ENCODE results near the gene CNTRL.
A peak's percentile ranks its signal among the peaks of the same experiment; 100 is the strongest.
"Not testable (repeated sequence)": the region's sequence is repeated elsewhere in the genome, so short reads cannot be mapped to it uniquely, and the experiment has no call there.

CNTRL gene

DNA sequence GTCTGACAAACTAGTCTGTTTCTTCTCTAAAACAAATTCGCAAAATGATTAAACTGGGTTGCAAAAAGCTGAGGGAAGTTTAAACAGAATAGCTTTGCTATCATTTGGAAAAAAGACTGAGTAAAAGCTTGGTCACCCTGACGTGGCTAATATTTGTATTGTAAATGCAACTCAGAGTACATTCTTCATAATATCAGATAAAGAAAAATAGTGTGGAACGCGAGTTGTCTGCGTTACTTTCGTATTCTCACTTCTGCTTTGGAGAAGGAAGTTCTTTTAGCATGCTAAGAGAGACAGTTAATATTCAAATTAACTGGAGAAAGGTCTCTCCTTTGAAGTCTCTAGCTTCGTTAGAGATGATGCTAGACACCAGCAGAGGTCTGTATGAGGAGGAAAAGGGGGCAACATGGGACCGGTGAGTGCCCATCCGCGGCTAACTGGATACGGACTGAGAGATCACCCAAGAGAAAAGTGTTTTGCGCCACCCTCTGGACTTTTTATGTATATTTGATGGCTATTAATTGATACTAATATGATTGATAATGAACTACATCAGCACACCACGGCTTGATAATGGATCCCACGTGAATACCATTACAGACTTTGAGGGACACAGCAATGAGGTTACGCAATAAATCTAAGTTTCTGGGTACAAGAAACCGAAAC is 2.9 kb upstream of the CNTRL start:
- DNase-seq (ENCODE audit: low read depth in 2 of 2, low spot score in 1 of 2): no peak

DNA sequence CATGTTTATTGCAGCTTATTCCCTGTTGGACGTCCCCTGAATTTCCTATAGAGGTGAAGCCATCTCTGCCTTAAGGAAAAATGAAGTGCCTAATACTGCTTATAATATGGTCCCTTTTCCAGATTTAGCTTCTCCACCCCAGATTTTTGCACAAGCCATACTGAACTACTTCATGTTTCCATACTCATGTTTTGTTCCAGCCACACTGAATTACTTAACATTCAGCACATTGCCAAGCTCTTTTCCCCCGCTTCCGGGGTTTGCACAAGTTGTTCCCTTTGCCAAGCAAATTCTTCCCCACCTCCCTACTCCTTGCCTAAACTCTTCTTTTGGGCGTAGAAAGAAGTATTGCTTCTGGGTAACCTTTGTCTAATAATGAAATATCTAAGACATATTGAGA is 1.7 kb upstream of the CNTRL start:
- DNase-seq (ENCODE audit: low read depth in 2 of 2, low spot score in 1 of 2): no peak

DNA sequence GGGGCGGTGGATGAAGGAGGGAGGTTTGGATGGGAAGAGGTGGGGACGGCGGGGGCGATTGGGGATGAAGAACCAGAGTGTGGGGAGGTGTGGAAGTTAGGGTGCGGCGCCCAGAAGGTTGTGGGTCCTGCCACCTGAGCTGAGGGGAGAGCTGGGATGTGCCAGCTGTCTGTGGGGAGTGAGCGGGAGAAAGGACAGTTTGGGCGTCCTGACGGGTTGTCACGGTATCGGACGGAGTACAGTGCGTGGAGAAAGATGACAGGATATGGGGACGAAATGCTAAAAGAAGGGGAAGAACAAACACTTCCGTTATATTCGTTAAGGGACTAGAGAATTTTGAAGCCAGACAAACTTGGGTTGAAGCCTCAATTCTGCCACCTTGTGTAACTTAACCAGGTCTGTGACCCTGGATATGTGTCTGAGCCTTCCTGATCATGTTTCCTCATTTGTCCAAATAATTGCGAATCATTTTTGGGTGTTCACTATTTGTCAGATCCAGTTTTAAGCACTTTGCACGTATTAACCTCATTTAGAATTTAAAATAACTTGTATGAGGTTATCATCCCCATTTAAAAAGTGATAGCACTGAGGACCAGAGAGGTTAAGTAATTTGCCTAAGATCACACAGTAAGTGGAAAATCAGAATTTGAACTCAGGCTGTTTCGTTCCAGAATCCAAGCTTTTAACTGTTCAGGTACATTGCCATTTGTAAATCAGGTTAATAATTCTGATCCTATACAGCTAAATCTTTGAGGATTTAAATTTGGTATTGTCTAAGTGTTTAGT is 689 bp downstream of the CNTRL start:
- peak in 1 of 2 donors; percentile 2 for DNase-seq (ENCODE audit: low read depth in 2 of 2, low spot score in 1 of 2)

DNA sequence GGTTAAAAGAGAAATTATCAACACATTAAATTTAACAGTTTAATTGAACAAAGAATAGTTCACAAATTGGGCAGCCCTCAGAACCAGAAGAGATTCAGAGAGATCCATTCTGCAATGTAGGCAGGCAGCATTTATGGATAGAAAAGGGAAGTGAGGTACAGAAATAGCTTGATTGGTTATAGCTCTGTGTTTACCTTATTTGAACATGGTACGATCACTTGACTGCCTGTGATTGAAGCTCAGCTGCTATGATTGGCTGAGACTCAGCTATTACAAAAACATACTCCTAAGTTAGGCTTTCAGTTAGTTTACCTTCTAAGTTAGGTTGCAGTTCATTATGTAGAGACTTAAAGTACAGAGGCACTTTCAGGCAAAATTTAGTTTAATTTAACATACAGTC is 7.3 kb downstream of the CNTRL start:
- no peak for DNase-seq (ENCODE audit: low read depth in 2 of 2, low spot score in 1 of 2)

DNA sequence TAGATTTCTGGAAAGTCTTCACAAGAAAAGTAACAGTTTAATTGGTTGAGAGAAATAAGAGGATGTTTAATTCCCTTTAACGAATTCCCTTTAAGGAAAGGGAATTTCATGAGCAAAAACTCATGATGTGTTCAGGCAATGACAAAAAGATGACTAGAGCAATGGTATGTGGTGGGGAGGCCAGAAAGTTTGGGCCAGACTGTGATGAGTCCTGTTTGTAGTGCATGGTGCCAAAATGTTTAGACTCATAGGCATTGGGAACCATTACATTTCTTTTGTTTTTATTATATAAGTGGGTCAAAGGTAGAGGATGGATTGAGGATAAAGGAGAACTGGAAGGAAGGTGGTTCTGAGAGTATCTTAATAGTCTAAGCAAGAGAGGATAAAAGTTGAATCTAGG is 10.9 kb downstream of the CNTRL start:
- no peak for DNase-seq (ENCODE audit: low read depth in 2 of 2, low spot score in 1 of 2)

DNA sequence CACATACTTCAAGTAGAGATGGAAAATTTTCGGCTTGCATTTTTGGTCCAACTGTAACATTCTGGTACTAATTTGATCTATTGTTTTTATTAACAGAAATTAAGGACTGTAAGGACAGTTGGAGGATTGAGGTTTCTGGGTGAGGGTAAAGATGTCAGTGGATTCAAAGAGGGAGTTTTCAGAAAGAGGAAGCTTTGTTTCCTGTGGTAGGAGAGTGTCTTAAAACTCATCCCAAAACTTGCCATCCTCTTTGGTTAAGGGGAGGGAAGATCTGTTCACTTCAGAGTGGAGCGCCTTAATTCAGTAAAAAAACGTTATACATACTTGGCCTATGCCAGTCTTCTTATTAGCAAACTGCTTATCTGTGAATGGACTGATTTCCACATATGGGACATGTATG is 13.8 kb downstream of the CNTRL start:
- DNase-seq (ENCODE audit: low read depth in 2 of 2, low spot score in 1 of 2): no peak

DNA sequence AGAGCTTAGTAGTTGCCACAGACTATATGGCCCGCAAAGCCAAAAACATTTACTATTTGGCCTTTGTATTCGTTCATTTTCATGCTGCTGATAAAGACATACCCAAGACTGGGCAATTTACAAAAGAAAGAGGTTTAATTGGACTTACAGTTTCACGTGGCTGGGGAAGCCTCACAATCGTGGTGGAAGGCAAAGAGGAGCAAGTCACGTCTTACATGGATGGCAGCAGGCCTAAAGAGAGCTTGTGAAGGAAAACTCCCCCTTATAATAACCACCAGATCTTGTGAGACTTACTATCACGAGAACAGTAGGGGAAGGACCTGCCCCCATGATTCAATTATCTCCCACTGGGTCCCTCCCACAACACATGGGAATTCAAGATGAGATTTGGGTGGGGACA is 16.0 kb downstream of the CNTRL start:
- DNase-seq (ENCODE audit: low read depth in 2 of 2, low spot score in 1 of 2): not testable (repeated sequence)

DNA sequence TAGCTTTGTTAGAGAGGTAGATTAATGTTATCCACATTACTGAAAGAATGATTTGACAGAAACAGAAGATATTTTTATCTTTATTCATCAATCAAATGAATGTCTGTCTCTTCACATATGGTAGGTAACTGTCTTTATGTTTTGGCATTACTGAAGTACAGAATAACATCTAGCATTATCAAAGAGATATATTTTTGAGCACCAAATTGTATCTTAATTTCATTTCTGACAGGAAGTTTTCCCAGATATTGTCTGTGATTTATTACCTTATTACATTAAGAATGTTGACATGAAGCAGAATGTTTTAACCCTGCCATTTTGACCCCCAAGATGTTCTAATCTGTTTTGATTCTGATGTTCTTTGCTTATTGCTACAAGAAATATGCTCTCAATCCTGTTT is 20.3 kb downstream of the CNTRL start:
- DNase-seq (ENCODE audit: low read depth in 2 of 2, low spot score in 1 of 2): no peak

DNA sequence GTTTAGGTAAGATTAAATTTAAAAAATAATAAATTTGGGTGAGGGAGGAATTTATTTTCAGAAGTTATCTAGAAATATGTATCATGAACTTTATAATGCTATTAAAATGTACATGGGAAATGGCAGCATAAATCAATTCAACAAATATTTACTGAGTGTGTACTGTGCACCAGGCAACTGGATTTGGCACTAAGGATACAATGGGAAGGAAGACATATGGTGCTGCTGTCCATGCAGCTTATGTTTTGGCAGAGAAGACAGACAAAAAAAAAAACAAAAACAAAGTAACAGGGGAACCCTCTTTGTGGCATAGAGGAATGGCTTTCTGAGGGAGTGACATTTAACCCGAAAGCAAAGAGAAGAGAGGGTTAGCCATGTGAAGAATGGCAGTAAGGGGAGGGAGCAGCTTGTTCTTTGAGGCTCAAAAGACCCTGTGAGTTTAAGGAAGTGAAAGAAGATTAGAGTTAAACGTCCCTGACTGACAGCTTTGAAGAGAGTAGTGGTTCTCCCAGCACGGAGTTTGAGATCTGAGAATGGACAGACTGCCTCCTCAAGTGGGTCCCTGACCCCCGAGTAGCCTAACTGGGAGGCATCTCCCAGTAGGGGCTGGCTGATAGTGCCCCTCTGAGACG is 23.9 kb downstream of the CNTRL start:
- DNase-seq (ENCODE audit: low read depth in 2 of 2, low spot score in 1 of 2): no peak

DNA sequence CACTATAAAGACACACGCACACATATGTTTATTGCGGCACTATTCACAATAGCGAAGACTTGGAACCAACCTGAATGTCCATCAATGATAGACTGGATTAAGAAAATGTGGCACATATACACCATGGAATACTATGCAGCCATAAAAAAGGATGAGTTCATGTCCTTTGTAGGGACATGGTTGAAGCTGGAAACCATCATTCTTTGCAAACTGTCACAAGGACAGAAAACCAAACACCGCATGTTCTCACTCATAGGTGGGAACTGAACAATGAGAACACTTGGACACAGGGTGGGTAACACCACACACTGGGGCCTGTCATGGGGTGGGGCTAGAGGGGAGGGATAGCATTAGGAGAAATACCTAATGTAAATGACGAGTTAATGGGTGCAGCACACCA is 29.3 kb downstream of the CNTRL start:
- not testable (repeated sequence) for DNase-seq (ENCODE audit: low read depth in 2 of 2, low spot score in 1 of 2)

DNA sequence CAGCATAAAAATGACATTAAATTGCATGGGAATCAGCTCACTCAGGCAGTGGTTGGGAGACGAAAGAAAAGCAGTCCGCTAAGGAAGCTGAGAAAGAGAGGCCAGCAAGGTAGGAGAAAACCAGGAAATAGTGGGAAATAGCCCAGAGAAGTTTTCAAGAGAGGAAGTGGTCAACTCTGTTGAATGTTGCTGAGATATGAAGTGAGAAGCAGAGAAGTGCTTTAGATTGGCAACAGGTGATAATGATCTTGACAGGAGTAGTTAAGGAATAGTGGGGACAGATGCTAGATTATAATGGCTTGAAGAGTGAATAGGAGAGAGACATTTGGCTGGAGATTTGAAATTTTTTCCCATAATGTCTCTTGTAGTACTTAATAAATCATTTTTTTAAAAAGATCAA is 30.8 kb downstream of the CNTRL start:
- DNase-seq (ENCODE audit: low read depth in 2 of 2, low spot score in 1 of 2): no peak

DNA sequence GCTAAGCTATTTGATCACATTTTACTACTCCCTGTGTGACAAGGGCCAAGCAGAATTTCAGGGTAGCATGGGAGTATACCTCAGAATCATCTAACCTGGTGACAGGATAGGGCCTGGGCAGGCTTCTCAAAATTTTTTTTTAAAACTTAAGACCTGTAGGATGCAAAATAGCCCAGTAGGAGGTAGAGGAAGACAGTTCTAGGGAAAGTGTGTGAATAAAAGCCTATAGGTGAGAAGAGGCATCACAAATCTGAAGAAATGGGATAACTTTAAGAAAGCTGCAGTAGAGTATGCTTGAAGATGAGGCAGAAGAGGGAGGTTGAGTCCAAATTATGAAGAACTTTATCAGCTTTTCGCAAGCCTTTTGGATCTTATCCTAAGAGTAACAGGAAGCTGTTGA is 32.3 kb downstream of the CNTRL start:
- no peak for DNase-seq (ENCODE audit: low read depth in 2 of 2, low spot score in 1 of 2)

DNA sequence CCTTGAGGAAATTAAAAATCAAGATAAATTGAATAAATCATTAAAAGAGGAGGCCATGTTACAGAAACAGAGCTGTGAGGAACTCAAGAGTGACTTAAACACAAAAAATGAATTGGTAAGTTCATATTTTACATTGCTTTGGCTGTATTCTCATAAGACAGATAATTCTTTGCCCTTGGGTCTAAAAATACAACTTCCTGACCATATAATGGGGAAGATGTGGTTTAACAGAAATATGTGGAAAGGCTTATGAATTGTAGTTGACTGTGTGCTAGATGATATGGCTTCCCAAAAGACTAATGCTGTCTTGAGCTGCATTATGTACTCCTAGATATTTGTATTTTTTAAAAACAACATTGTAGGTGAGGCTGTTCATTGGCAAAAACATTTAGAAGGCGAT is 33.1 kb downstream of the CNTRL start:
- no peak for DNase-seq (ENCODE audit: low read depth in 2 of 2, low spot score in 1 of 2)

DNA sequence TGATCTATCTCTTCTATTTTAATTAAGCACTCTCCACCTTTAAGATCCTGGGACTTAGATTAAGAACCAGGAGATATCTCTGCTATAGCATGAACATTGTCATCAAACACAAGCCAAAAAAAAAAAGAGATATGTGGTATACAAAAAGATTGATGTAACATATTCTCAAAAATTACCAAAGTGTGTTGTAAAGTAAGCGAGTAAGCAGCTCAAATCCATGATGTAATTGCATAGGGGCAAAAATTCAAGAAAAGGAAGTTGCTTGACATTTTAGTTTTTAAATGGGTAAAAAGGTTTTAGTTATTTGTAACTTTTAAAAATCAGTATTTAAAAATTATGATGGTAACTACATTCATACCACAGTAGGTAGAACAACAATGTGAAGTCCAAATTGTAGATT is 40.7 kb downstream of the CNTRL start:
- DNase-seq (ENCODE audit: low read depth in 2 of 2, low spot score in 1 of 2): no peak

DNA sequence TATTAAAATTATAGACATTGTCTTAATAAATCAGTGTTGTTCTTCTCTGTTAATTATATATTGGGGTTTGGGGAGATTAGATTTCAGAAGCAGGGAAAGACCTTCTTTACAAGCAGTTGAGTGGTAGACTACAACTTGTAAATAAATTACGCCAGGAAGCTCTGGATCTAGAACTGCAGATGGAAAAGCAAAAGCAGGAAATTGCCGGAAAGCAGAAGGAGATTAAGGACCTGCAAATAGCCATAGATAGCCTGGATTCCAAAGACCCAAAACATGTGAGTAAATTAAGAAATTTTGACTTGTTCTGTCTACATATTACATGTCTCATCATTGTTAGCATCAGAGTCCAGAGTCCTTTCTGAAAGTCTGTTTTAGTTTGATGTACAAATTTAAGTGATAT is 43.5 kb downstream of the CNTRL start:
- DNase-seq (ENCODE audit: low read depth in 2 of 2, low spot score in 1 of 2): no peak

DNA sequence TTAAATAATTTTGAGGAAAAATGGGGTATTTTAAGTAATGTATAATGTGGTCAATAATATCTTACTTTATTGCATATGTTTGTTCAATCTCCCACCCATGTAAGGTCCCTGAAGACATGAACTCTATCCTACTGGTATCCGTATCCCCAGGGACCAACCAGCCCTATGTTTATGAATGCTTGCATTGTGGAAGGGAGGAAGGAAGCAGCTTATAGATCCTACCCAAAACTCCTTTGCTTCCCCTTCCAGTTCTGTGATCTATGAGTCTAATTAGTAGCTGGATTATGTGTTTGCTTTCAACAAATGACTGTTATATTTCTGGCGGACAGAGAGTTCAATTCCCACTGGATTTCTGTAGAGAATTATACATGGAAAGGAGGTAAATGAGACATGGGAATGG is 45.6 kb downstream of the CNTRL start:
- DNase-seq (ENCODE audit: low read depth in 2 of 2, low spot score in 1 of 2): no peak

DNA sequence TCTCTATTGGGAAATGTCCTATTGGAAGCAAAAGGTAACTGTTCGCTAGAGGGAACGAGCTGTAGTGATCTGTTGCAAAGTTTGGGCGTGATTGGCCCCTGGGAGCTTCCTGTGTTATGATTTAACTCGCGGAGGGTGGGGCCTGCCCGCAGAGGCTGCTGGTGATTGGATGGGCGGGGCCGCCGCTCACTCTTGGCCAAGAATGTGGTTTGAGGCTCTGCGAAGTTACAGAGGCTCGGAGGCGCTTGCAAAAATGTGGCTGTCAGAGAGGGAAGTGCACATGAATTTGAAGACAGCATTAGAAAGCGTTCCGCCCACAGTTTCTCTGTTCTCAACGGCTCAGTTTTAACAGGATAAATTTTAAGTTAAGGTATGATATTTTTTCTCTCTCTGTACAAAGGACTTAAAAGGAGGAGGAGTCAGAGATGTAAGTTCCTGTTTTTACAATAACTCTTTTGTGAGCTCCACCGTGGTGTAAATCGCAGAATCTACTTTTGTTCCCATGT is 46.9 kb downstream of the CNTRL start:
- DNase-seq (ENCODE audit: low read depth in 2 of 2, low spot score in 1 of 2): peak; percentile 93

DNA sequence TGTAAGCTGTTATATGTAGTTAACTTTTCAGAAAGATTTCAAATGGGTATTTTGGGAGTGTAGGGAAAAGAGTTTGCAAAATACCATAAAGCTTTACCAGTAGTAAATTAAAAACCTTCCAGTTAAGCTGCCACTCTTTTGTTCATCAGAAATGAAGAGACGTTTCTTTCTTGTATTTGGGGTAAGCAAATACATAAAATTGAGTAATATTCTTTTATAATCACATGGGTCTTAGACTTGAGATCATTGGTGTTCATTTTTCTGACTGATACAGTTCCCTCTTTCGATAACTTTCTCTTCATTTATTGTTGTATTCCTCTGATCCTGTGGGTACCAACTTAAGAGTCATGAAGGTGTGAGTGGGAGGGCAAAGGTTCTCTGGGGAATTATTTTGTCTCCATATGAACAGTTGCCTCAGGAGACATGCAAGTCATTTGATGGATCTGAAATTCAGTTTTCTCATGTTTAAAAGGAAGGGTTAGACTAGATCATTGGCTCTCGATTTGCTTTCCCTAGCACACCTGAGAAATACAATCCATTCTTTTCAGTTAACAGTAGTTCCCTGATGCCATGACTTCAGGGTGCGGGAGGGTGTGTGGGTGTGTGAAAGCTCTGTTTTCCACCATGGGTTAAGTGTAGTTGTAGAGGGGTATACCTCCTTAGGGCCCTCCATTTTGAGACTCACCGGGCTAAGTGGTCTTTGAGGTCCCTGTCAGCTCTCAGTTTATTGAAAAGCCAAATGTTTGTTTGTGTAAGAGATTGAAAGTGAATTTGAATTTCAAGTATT is 47.7 kb downstream of the CNTRL start:
- no peak for DNase-seq (ENCODE audit: low read depth in 2 of 2, low spot score in 1 of 2)

DNA sequence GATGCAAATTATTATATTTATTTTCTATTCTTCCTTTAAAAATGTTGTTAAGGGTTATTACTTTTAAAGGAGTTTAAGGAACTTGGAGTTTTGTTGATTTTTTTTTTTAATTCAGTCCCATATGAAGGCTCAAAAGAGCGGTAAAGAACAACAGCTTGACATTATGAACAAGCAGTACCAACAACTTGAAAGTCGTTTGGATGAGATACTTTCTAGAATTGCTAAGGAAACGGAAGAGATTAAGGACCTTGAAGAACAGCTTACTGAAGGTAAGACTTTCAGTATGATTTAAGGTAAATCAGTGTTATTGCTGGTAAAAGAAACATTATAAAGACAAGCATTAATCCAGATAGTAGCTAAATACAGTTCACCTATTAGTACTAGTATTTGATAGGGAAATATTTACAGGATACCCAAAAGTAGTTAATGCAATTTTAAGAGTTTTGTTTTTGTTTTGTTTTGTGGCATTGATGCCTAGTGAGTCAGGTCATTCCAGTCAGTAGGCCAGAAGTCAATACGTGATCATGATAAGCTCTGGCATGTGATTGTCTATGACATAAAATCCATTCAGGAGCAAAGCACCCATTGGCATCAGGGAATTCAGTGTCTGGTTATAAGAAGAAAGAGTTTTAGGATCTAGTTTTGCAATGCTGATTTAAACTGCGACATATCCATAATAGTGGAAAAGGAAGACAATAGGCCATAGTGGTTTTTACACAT is 49.2 kb downstream of the CNTRL start:
- no peak for DNase-seq (ENCODE audit: low read depth in 2 of 2, low spot score in 1 of 2)

DNA sequence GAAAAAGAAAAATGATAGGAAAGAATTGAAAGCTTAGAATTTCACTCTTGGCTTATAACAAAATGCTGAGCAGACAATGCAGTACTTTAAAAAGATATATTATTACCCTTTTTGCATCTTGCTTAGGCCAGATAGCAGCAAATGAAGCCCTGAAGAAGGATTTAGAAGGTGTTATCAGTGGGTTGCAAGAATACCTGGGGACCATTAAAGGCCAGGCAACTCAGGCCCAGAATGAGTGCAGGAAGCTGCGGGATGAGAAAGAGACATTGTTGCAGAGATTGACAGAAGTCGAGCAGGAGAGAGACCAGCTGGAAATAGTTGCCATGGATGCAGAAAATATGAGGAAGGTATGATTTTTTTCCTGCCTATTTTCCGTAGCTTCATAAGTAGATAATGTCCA is 50.8 kb downstream of the CNTRL start:
- DNase-seq (ENCODE audit: low read depth in 2 of 2, low spot score in 1 of 2): no peak

DNA sequence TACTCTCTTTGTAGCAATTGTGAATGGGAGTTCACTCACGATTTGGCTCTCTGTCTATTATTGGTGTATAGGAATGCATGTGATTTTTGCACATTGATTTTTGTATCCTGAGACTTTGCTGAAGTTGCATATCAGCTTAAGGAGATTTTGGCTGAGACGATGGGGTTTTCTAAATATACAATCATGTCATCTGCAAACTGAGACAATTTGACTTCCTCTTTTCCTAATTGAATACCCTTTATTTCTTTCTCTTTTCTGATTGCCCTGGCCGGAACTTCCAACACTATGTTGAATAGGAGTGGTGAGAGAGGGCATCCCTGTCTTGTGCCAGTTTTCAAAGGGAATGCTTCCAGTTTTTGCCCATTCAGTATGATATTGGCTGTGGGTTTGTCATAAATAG is 54.6 kb downstream of the CNTRL start:
- DNase-seq (ENCODE audit: low read depth in 2 of 2, low spot score in 1 of 2): not testable (repeated sequence)

Data from stimulated activated CD8-positive, alpha-beta memory T cell treated with anti-CD3 and anti-CD28 coated beads, Interleukin-4, amount 100 ng/mL, for 4 hours (primary cell).